DMS153 treated with DMSO at 0.1 percent for 48 hours (cell line): Measurements from ENCODE around the gene LCLAT1.
"Not testable (repeated sequence)": the region's sequence is repeated elsewhere in the genome, so short reads cannot be mapped to it uniquely, and the experiment has no call there.

Experiments
- DNase-seq: peaks from one replicate; lab custom pipeline; 2025; ENCODE audit not compliant: unreplicated experiment; lab: John Stamatoyannopoulos, UW

LCLAT1 gene

DNA sequence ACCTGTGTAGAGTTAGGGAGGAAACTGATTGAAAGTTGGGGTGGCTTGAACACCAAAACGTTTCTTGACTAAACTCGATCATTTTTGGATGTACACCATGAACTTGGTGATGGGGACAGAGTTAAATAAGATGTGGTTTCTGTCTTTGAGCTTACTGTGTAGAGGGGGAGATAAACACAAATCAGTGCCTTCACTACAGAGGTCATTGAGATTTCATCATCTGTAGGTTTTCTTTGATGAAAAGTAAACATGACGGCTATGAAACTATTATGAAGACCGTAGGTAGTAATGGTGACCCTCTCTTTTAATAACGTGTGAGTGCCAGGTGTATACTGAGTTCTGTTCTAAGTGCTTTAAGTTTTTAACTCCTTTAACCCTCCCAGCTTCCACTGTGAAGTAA lies 6.5 kb downstream of the LCLAT1 start:
- no peak for DNase-seq

- no peak for DNase-seq
These were observed 7.5 kb downstream of the LCLAT1 start for GRCh38 chr2:30454571-30454970.

GRCh38 chr2:30455114-30455738 lies 8.2 kb downstream of the LCLAT1 start:
- DNase-seq, result no peak

- DNase-seq, result no peak
These were observed 9.1 kb downstream of the LCLAT1 start for GRCh38 chr2:30456106-30456505.

DNA sequence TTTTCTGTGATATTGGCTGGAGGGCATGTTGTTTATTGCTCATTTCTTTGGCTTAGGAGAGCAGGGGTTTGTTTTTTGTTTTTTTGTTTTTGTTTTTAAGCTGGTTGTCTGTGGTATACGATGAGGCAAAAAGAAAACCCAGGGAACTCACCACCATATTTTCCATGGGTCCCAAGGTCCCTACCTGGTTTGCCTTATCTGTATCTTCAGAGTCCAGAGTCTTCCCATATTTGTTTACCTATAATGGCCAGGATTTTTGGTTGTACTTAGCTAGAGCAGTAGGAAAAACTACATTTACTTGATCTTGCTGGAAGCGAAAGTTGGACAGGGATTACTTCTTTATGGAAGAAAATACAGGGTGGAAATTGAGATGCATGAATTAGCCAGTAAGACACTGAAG lies 9.5 kb downstream of the LCLAT1 start:
- no peak for DNase-seq

- DNase-seq, result no peak
These were observed 10.2 kb downstream of the LCLAT1 start for GRCh38 chr2:30457296-30457695.

- DNase-seq, result no peak
These were observed 12.1 kb downstream of the LCLAT1 start for GRCh38 chr2:30459140-30459539.

DNA sequence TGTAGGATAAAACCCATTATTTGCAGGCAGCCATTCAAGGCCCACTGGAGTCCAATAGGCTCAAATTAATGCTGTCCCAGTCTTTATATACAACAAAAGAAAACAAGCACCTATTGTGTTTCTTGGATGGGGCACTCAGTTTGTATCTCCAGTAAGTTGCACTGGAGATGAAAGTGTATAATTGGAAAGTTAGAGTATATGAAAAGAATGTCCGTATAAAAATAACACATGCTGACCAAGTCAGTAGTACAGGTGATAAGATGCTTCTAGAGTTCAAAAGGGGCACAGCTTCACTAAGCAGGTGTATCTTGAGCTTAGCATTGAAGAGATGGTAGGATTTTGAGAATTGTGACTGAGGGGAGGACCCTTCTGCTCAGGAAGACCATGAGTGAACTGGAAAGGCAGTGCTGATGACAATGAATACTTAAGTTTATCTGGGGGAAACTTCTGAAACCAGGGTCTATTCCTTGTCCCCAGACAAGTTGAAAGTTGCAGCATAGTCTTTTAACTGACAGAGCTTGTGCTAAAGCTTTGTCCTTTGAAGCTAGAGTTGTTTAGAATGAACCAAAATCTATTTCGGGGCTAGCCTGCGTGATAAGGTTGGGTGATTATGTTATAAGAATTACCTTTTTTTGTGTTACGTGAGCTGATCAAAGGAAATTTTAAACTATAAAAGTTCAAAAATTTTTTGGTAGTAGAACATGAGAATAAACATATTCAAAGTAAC lies 15.2 kb downstream of the LCLAT1 start:
- DNase-seq, result no peak

DNA sequence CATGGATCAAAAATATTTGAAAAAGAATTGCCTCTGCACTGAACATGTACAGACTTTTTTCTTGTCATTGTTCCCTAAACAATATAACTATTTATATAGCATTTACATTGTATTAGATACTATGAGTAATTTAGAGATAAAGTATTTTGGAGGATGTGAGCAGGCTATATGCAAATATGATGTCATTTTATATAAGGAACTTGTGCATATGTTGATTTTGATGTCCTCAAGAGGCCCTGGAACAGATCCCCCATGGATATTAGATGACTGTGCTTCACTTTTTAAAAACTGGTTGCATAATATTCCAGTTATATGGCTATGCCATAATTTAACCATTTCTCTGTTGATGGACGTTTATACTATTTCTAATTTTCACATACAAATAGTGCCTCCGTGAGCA lies 16.5 kb downstream of the LCLAT1 start:
- no peak for DNase-seq

GRCh38 chr2:30464544-30465170 lies 17.6 kb downstream of the LCLAT1 start:
- no peak for DNase-seq

DNA sequence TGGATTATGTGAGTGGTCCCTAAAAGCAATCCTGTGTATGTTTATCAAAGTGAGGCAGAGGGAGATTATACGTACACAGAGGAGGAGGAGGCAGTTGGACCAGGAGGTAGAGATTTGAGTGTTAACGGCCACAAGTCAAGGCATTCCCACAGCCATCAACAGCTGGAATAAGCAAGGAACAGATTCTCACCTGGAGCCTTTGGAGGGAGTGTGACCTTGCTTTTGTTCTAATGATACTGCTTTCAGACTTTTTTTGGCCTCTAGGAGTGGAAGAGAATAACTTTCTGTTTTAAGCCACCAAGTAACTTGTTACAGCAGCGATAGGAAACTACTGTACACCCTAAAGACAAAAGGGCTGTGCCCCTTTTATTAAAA lies 18.1 kb downstream of the LCLAT1 start:
- DNase-seq, result no peak

- DNase-seq, result no peak
These were observed 19.2 kb downstream of the LCLAT1 start for GRCh38 chr2:30466216-30466615.

- not testable (repeated sequence) for DNase-seq
These were observed 20.2 kb downstream of the LCLAT1 start for GRCh38 chr2:30467062-30467826.

- DNase-seq, result no peak
These were observed 23.4 kb downstream of the LCLAT1 start for GRCh38 chr2:30470426-30470825.

DNA sequence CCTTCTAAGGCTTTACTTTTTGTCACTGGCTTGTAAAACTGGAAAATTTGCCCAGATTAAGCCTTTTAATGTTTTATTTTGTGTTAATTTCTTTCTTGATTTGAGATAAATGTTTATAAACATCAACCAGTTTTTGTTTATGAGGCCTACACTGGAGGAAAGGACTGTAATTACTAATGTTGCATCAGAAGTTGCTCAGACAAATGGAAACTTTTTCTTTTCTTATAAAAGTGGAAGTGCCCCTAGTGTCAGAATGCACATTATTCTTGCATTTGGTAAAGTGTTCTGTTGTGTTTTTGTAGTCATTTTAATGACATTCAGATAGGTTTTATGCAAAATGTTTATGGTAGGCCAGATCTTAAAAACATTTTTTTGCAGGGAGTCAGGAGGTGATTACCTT lies 25.3 kb downstream of the LCLAT1 start:
- no peak for DNase-seq

- no peak for DNase-seq
These were observed 28.5 kb downstream of the LCLAT1 start for GRCh38 chr2:30475542-30475941.

DNA sequence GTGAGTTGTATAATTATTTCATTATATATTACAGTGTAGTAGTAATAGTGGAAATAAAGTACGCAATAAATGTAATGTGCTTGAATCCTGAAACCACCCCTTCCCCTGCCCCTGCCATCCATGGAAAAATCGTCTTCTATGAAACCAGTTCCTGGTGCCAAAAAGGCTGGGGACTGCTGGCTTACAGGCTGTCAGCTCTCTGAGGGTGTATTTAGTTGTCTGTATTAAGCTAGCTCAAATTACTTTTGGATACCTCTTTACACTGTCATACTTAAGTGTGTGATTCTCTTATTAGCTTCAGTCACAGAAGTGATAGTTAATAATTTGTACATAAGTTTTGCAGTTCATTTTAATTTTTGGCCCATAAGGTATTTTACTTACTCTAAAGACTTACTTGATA lies 29.6 kb downstream of the LCLAT1 start:
- no peak for DNase-seq

GRCh38 chr2:30480703-30481322 lies 33.8 kb downstream of the LCLAT1 start:
- no peak for DNase-seq

DNA sequence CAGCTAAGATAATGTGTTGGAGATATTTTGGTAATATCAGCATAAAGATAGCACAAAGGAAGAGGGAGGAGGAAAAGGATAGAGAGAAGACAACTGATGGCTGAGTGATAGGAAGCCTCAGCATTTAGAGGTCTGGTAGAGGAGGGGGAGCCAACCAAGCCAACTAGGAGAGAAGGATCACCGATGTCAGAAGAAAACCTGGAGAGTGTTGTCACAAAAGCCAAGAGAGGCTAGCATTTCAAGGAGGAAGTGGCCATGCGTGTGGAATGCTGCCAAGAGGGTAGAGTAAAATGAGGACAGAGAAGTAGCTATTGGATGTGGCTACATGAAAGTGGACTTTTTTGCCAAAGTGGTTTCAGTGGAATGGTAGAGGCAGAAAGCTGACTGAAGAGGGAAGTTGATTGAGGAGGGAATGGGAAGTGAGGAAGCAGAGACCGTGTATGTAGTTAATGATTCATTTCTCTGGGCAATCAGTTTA lies 34.3 kb downstream of the LCLAT1 start:
- no peak for DNase-seq

DNA sequence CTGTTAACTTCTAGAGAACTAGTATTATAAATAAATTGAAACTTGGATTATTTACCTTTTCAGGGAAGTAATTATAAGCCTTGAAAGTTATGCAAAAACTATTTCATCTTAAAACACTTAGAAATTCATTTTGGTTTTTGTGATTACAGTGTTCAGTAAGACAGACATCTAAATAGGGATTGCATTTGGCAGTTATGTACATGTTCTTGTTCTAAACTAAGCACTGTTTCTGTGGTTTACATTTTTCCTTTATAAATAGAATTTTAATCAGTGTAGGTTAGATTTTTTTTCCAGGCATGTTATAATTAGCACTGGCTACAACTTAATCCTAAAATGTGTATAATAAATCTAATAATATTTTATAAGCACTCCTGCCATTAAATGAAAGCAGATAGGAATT lies 35.0 kb downstream of the LCLAT1 start:
- no peak for DNase-seq

DNA sequence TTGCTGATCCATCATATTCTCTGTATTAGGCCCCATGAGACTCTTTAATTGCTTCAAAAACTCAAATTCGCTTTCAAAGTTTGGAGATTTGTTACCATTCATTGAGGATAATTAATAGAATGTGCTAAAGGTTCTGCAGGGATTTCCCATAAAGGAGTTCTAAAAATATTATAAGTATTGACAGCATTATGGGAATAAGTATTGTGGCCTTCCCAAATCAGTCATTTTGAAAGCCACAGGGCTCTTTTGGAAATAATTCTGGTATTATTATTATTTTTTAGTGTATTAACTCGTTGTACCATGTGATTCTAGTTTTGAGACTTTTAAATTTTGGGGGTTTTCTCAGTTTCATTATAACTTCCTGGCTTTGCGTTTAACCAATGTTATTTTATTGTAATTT lies 37.1 kb downstream of the LCLAT1 start:
- no peak for DNase-seq
